Measurements from ENCODE around the gene BNC2. TPM values are rescaled to one million over a fixed set of nuclear protein-coding genes. Genes with fewer than 3 reads are reported as not detected.

Gene BNC2
- total and polyA plus RNA-seq, 2 donors (not counting 1 experiment from before 2014, with no cell fraction given) = 34.7 to 39.1 TPM

DNA sequence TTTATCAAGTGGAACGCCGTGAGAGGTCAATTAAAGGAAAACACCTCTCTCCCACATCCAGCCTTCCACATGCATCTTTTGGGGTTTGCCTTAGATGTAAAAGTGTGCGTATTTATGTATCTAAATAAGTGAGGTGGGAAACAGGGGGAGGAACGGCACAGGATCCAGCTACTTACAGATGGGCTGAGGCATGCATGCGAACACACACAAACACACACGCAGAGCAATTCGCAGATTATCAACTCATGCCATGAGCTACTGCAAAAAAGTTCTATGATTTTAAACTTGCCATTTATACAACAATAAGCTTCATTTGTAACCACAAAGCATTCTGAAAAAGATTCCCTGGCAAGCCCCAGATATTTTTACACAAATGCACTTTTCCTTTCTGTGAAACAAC lies 242.1 kb downstream of the BNC2 start:
- TF ChIP-seq, protein P1, sequence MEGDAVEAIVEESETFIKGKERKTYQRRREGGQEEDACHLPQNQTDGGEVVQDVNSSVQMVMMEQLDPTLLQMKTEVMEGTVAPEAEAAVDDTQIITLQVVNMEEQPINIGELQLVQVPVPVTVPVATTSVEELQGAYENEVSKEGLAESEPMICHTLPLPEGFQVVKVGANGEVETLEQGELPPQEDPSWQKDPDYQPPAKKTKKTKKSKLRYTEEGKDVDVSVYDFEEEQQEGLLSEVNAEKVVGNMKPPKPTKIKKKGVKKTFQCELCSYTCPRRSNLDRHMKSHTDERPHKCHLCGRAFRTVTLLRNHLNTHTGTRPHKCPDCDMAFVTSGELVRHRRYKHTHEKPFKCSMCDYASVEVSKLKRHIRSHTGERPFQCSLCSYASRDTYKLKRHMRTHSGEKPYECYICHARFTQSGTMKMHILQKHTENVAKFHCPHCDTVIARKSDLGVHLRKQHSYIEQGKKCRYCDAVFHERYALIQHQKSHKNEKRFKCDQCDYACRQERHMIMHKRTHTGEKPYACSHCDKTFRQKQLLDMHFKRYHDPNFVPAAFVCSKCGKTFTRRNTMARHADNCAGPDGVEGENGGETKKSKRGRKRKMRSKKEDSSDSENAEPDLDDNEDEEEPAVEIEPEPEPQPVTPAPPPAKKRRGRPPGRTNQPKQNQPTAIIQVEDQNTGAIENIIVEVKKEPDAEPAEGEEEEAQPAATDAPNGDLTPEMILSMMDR (conservative IDR thresholded peaks at IDR 0.05 in 1 of 2, IDR thresholded peaks at IDR 0.05 in 1 of 2; ENCODE audit: low read depth in 1 of 2, low read length in 2 of 2) = no peak
- TF ChIP-seq EZH2 (IDR thresholded peaks at IDR 0.05; ENCODE audit: low read length, missing control alignments) = no peak
- Histone ChIP-seq H4K20me1 (ENCODE audit: control insufficient read depth, extremely low read depth, insufficient read depth, low read length) (no peaks in the 10 kb centered on the region), H3K4me2 (ENCODE audit: extremely low read depth, insufficient read depth, low read length) (peak overlapping the region; percentile 94), H3K36me3 (ENCODE audit: control insufficient read depth, insufficient read depth, low read length) (no peaks in the 10 kb centered on the region), H3K27ac (ENCODE audit: insufficient read depth, low read length) (peak overlapping the region; percentile 85), H2AFZ (ENCODE audit: low read length) (no peak overlapping the region), H3K9ac (ENCODE audit: insufficient read depth, low read length) (peak overlapping the region; percentile 24), H3K4me3 (replicated peaks in 1 of 4; ENCODE audit: control extremely low read depth in 1 of 4, insufficient read depth in 1 of 4, low read depth in 3 of 4, low read length in 4 of 4) (peak overlapping the region; percentile 5 to 52 (median 14)), H3K27me3 (ENCODE audit: control insufficient read depth, insufficient read depth, low read length) (no peaks in the 10 kb centered on the region), H3K79me2 (ENCODE audit: control insufficient read depth, insufficient read depth, low read length) (peaks cover 11% of the 10 kb centered on the region), H3K9me3 (ENCODE audit: control insufficient read depth, insufficient read depth, low read depth, low read length) (no peaks in the 10 kb centered on the region), H3K4me1 (ENCODE audit: control insufficient read depth, extremely low read depth, insufficient read depth, low read length) (peaks cover 30% of the 10 kb centered on the region)
- peak; percentile 47 to 63 for DNase-seq (ENCODE audit: low read depth in 2 of 2)

DNA sequence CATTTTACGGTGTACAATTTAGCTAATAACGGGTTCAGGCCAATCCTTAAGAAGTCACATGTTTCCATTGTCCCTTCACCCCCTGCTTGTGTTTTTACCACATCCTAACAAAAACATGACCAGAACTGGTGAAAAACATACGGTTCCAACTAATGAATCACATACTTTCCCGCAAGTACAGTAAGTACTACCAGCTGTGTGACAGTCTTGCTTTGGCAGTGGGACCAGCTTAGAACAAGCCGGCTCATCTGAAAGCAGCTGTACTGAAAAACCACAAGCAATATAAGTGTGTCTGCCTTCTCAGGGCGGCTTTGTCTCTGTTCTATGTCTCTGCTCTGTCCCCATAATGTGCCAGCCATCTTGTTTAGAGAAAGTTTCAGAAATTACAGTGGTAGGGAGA lies 242.5 kb downstream of the BNC2 start:
- Histone ChIP-seq H3K9me3 (ENCODE audit: control insufficient read depth, insufficient read depth, low read depth, low read length) (no peaks in the 10 kb centered on the region), H3K79me2 (ENCODE audit: control insufficient read depth, insufficient read depth, low read length) (peaks cover 11% of the 10 kb centered on the region), H3K9ac (ENCODE audit: insufficient read depth, low read length) (no peak overlapping the region), H3K27me3 (ENCODE audit: control insufficient read depth, insufficient read depth, low read length) (no peaks in the 10 kb centered on the region), H3K36me3 (ENCODE audit: control insufficient read depth, insufficient read depth, low read length) (no peaks in the 10 kb centered on the region), H2AFZ (ENCODE audit: low read length) (no peak overlapping the region), H3K4me1 (ENCODE audit: control insufficient read depth, extremely low read depth, insufficient read depth, low read length) (peaks cover 30% of the 10 kb centered on the region), H3K4me3 (replicated peaks in 1 of 4; ENCODE audit: control extremely low read depth in 1 of 4, insufficient read depth in 1 of 4, low read depth in 3 of 4, low read length in 4 of 4) (peak overlapping the region in 3 of 4 experiments; percentile 9 to 52 (median 18)), H3K27ac (ENCODE audit: insufficient read depth, low read length) (peak overlapping the region; percentile 85), H3K4me2 (ENCODE audit: extremely low read depth, insufficient read depth, low read length) (peak overlapping the region; percentile 94), H4K20me1 (ENCODE audit: control insufficient read depth, extremely low read depth, insufficient read depth, low read length) (no peaks in the 10 kb centered on the region)
- peak; percentile 98 to 99 for DNase-seq (ENCODE audit: low read depth in 2 of 2)
- TF ChIP-seq EZH2 (IDR thresholded peaks at IDR 0.05; ENCODE audit: low read length, missing control alignments) = no peak
- TF ChIP-seq, protein P1 (conservative IDR thresholded peaks at IDR 0.05 in 1 of 2, IDR thresholded peaks at IDR 0.05 in 1 of 2; ENCODE audit: low read depth in 1 of 2, low read length in 2 of 2) = no peak

DNA sequence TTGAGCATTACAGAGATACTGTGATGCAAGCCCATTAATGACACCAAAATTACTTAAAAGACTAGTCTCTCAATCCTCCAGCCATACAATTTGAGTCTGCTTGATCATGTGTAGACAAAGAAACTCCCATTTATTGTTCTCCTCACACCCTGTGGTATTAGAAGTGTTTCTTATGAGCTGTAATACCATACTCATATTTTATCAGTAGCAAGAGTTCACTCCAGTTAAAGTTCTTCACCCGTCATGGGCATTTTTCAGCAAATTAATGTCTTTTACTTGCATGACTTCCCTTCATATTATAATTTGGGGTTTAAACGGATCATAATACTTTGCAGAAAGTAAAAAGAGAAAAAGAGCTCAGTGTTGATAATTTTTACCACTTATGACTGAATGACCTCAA lies 242.9 kb downstream of the BNC2 start:
- H2AFZ ChIP-seq (ENCODE audit: low read length) = no peak overlapping the region
- no peak overlapping the region for H3K4me3 ChIP-seq (replicated peaks in 1 of 4; ENCODE audit: control extremely low read depth in 1 of 4, insufficient read depth in 1 of 4, low read depth in 3 of 4, low read length in 4 of 4)
- peak overlapping the region; percentile 21 for H3K4me2 ChIP-seq (ENCODE audit: extremely low read depth, insufficient read depth, low read length)
- H3K79me2 ChIP-seq (ENCODE audit: control insufficient read depth, insufficient read depth, low read length) = peaks cover 11% of the 10 kb centered on the region
- H4K20me1 ChIP-seq (ENCODE audit: control insufficient read depth, extremely low read depth, insufficient read depth, low read length) = no peaks in the 10 kb centered on the region
- H3K36me3 ChIP-seq (ENCODE audit: control insufficient read depth, insufficient read depth, low read length) = no peaks in the 10 kb centered on the region
- peak overlapping the region; percentile 85 for H3K27ac ChIP-seq (ENCODE audit: insufficient read depth, low read length)
- H3K27me3 ChIP-seq (ENCODE audit: control insufficient read depth, insufficient read depth, low read length) = no peaks in the 10 kb centered on the region
- no peak overlapping the region for H3K9ac ChIP-seq (ENCODE audit: insufficient read depth, low read length)
- no peaks in the 10 kb centered on the region for H3K9me3 ChIP-seq (ENCODE audit: control insufficient read depth, insufficient read depth, low read depth, low read length)
- peak; percentile 37 to 53 for DNase-seq (ENCODE audit: low read depth in 2 of 2)
- TF ChIP-seq, protein P1 (conservative IDR thresholded peaks at IDR 0.05 in 1 of 2, IDR thresholded peaks at IDR 0.05 in 1 of 2; ENCODE audit: low read depth in 1 of 2, low read length in 2 of 2) = no peak
- no peak for TF ChIP-seq EZH2 (IDR thresholded peaks at IDR 0.05; ENCODE audit: low read length, missing control alignments)
- peaks cover 30% of the 10 kb centered on the region for H3K4me1 ChIP-seq (ENCODE audit: control insufficient read depth, extremely low read depth, insufficient read depth, low read length)

All from fibroblast of lung (primary cell).